ENCODE results near the gene CAVIN3. TPM values are rescaled to one million over a fixed set of nuclear protein-coding genes. Genes with fewer than 3 reads are reported as not detected.
A peak's percentile ranks its signal among the peaks of the same experiment; 100 is the strongest.

The CAVIN3 gene
- total RNA-seq, 1 donor from 2014 or later: 36.3 TPM

- Histone ChIP-seq H3K4me3 (peak overlapping the region; percentile 76), H3K27me3 (ENCODE audit: low read depth) (no peaks in the 10 kb centered on the region), H3K4me1 (peaks cover 51% of the 10 kb centered on the region), H3K36me3 (no peaks in the 10 kb centered on the region), H3K9me3 (no peaks in the 10 kb centered on the region), H3K27ac (peak overlapping the region; percentile 99)
- no peak for TF ChIP-seq CTCF (IDR thresholded peaks at IDR 0.05)
- intact Hi-C loops (cut with DNase I): no loop called here
- DNase-seq (no peak), ATAC-seq (no peak)
These were observed 2.1 kb downstream of the CAVIN3 start for GRCh38 chr11:6318204-6318603.

GRCh38 chr11:6315811-6316425, 4.4 kb downstream of the CAVIN3 start:
- intact Hi-C loops (cut with DNase I): no loop called here
- TF ChIP-seq CTCF (IDR thresholded peaks at IDR 0.05): peak; percentile 87
- Histone ChIP-seq H3K4me3 (no peak overlapping the region), H3K27ac (no peak overlapping the region), H3K27me3 (ENCODE audit: low read depth) (no peaks in the 10 kb centered on the region), H3K36me3 (no peaks in the 10 kb centered on the region), H3K9me3 (no peaks in the 10 kb centered on the region), H3K4me1 (peaks cover 34% of the 10 kb centered on the region)
- DNase-seq (peak; percentile 65), ATAC-seq (peak; percentile 32 to 38)

- ATAC-seq: no peak
- H3K27ac ChIP-seq: no peak overlapping the region
- DNase-seq: no peak
- H3K4me3 ChIP-seq: no peak overlapping the region
- H3K9me3 ChIP-seq: no peaks in the 10 kb centered on the region
- no peaks in the 10 kb centered on the region for H3K27me3 ChIP-seq (ENCODE audit: low read depth)
- TF ChIP-seq CTCF (IDR thresholded peaks at IDR 0.05): no peak
- intact Hi-C loops (cut with DNase I): no loop called here
- H3K36me3 ChIP-seq: no peaks in the 10 kb centered on the region
- peaks cover 9% of the 10 kb centered on the region for H3K4me1 ChIP-seq
These were observed 8.2 kb downstream of the CAVIN3 start for GRCh38 chr11:6312106-6312505.

- H3K4me1 ChIP-seq: no peaks in the 10 kb centered on the region
- H3K27me3 ChIP-seq (ENCODE audit: low read depth): no peaks in the 10 kb centered on the region
- H3K36me3 ChIP-seq: no peaks in the 10 kb centered on the region
- no peak for DNase-seq
- no peak overlapping the region for H3K4me3 ChIP-seq
- intact Hi-C loops (cut with DNase I): no loop called here
- no peak for TF ChIP-seq CTCF (IDR thresholded peaks at IDR 0.05)
- no peak overlapping the region for H3K27ac ChIP-seq
- no peaks in the 10 kb centered on the region for H3K9me3 ChIP-seq
- ATAC-seq: no peak
These were observed 12.4 kb downstream of the CAVIN3 start for GRCh38 chr11:6307876-6308275.

- TF ChIP-seq CTCF (IDR thresholded peaks at IDR 0.05): no peak
- ATAC-seq (no peak), DNase-seq (no peak)
- Histone ChIP-seq H3K4me1 (no peaks in the 10 kb centered on the region), H3K27me3 (ENCODE audit: low read depth) (no peaks in the 10 kb centered on the region), H3K36me3 (no peaks in the 10 kb centered on the region), H3K4me3 (no peak overlapping the region), H3K27ac (no peak overlapping the region), H3K9me3 (no peaks in the 10 kb centered on the region)
- intact Hi-C loops (cut with DNase I): no loop called here
These were observed 15.0 kb downstream of the CAVIN3 start for GRCh38 chr11:6305297-6305696.

Data from lower lobe of right lung (tissue), 2 donors.